Smooth muscle cell (in vitro differentiated cells): ENCODE data around the gene MGAM2. TPM values are rescaled to one million over a fixed set of nuclear protein-coding genes. Genes with fewer than 3 reads are reported as not detected.

Experiments used
- DNase-seq: peaks from one replicate; lab custom pipeline; 2025; ENCODE audit not compliant: unreplicated experiment; lab: John Stamatoyannopoulos, UW
- H2AFZ ChIP-seq: fragments of 200-600 bp; sonication (generic); 2 replicates; pipeline ENCODE4 v1.6.0; 2016; ENCODE audit warnings: antibody characterized with exemption, low read depth, mild to moderate bottlenecking
- H3F3A ChIP-seq: fragments of 200-600 bp; sonication (generic); 2 replicates; pipeline ENCODE4 v1.6.0; 2017; ENCODE audit warnings: antibody characterized with exemption, low read depth
- H3K27ac ChIP-seq: fragments of 200-600 bp; sonication (generic); 2 replicates; pipeline ENCODE4 v1.5.1; 2016; ENCODE audit warnings: low read depth, mild to moderate bottlenecking
- H3K27me3 ChIP-seq: fragments of 200-600 bp; sonication (generic); 2 replicates; pipeline ENCODE4 v1.6.1; 2016; ENCODE audit warnings: low read depth, mild to moderate bottlenecking
- H3K36me3 ChIP-seq: fragments of 200-600 bp; sonication (generic); 2 replicates; pipeline ENCODE4 v1.5.1; 2016; ENCODE audit warnings: low read depth
- H3K4me1 ChIP-seq: fragments of 200-600 bp; sonication (generic); 2 replicates; pipeline ENCODE4 v1.5.1; 2016; ENCODE audit warnings: low read depth
- H3K4me2 ChIP-seq: fragments of 200-600 bp; sonication (generic); 2 replicates; pipeline ENCODE4 v1.6.0; 2016; ENCODE audit warnings: mild to moderate bottlenecking
- H3K4me3 ChIP-seq: fragments of 200-600 bp; sonication (generic); 2 replicates; pipeline ENCODE4 v1.5.1; 2016; ENCODE audit warnings: mild to moderate bottlenecking
- H3K79me2 ChIP-seq: fragments of 200-600 bp; sonication (generic); 2 replicates; pipeline ENCODE4 v1.6.0; 2016; ENCODE audit warnings: low read depth, mild to moderate bottlenecking
- H3K9ac ChIP-seq: fragments of 200-600 bp; sonication (generic); 2 replicates; pipeline ENCODE4 v1.6.0; 2016; ENCODE audit warnings: low read depth
- H3K9me3 ChIP-seq: fragments of 200-600 bp; sonication (generic); replicated peaks from 2 replicates; pipeline ENCODE4 v1.5.1; 2016; ENCODE audit warnings: low read depth
- H4K20me1 ChIP-seq: fragments of 200-600 bp; sonication (generic); 2 replicates; pipeline ENCODE4 v1.6.0; 2016; ENCODE audit warnings: low read depth
- WGBS: methylation state at CpG from one replicate; pipeline ENCODE4 v1.1.7; 2016; ENCODE audit warnings: low lambda C conversion rate; 5-methylcytosine and 5-hydroxymethylcytosine counted together
- polyA plus RNA-seq: library from polyadenylated mRNA; unstranded; fragments of >200 nt; fragmentation: Nextera tagmentation; extraction: Ambion mirVana; gene quantifications from 2 replicates; pipeline ENCODE4 v1.2.1, GENCODE V29; 2016
- total RNA-seq: library from RNA; depleted of rRNA; stranded (reverse); fragments of >200 nt; gene quantifications from 2 replicates; pipeline ENCODE4 v1.2.3, GENCODE V29; 2014
- TF ChIP-seq, protein P1 (sequence below): fragments of 200-600 bp; sonication (generic); IDR thresholded peaks from 2 replicates; pipeline ENCODE4 v1.5.1; 2017; ENCODE audit warnings: borderline replicate concordance, mild to moderate bottlenecking, antibody characterized with exemption; ENCODE audit not compliant: insufficient read depth, poor library complexity, severe bottlenecking

The MGAM2 gene
- total and polyA plus RNA-seq, 2 experiments from 2014 or later: not detected

DNA sequence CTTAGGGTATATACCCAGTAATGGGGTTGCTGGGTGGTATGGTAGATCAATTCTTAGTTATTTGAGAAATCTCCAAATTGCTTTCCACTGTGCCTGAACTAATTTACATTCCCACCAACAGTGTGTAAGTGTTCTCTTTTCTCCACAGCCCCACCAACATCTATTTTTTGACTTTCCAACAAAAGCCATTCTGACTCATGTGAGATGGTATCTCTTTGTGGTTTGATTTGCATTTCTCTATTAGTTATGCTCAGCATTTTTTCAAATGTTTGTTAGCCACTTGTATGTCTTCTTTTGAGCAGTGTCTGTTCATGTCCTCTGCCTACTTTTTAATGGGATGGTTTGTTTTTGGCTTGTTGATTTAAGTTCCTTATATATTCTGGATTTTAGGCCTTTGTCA lies 66.4 kb downstream of the MGAM2 start:
- no peaks in the 10 kb centered on the region for H4K20me1 ChIP-seq
- H3K4me1 ChIP-seq: no peaks in the 10 kb centered on the region
- H3K9ac ChIP-seq: no peak overlapping the region
- no peak overlapping the region for H3K4me2 ChIP-seq
- H3K27ac ChIP-seq: no peak overlapping the region
- H2AFZ ChIP-seq: no peak overlapping the region
- no peaks in the 10 kb centered on the region for H3K36me3 ChIP-seq
- TF ChIP-seq, protein P1, sequence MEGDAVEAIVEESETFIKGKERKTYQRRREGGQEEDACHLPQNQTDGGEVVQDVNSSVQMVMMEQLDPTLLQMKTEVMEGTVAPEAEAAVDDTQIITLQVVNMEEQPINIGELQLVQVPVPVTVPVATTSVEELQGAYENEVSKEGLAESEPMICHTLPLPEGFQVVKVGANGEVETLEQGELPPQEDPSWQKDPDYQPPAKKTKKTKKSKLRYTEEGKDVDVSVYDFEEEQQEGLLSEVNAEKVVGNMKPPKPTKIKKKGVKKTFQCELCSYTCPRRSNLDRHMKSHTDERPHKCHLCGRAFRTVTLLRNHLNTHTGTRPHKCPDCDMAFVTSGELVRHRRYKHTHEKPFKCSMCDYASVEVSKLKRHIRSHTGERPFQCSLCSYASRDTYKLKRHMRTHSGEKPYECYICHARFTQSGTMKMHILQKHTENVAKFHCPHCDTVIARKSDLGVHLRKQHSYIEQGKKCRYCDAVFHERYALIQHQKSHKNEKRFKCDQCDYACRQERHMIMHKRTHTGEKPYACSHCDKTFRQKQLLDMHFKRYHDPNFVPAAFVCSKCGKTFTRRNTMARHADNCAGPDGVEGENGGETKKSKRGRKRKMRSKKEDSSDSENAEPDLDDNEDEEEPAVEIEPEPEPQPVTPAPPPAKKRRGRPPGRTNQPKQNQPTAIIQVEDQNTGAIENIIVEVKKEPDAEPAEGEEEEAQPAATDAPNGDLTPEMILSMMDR: no peak
- H3F3A ChIP-seq: no peaks in the 10 kb centered on the region
- no peak for DNase-seq
- H3K9me3 ChIP-seq: no peaks in the 10 kb centered on the region
- H3K79me2 ChIP-seq: no peaks in the 10 kb centered on the region
- H3K27me3 ChIP-seq: no peaks in the 10 kb centered on the region
- H3K4me3 ChIP-seq: no peak overlapping the region

DNA sequence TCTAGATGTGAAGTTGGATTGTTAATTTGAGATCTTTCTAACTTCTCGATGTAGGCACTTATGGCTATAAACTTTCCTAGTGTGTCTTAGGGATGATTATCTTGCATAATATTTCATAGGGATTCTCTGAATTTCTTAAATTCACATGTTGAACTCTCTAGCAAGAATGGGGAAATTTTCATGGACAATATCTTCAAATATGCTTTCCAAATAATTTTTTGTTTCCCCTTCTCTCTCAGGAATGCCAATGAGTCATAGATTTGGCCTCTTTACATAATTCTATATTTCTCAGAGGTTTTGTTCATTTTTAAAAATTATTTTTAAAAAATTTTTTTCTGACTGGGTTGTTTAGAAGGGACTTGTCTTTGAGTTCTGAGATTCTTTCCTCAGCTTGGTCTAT lies 68.9 kb downstream of the MGAM2 start:
- Histone ChIP-seq H3K9me3 (no peaks in the 10 kb centered on the region), H3K36me3 (no peaks in the 10 kb centered on the region), H4K20me1 (no peaks in the 10 kb centered on the region), H2AFZ (no peak overlapping the region), H3K9ac (no peak overlapping the region), H3K27ac (no peak overlapping the region), H3K4me1 (no peaks in the 10 kb centered on the region), H3K27me3 (no peaks in the 10 kb centered on the region), H3K4me2 (no peak overlapping the region), H3K4me3 (no peak overlapping the region), H3K79me2 (no peaks in the 10 kb centered on the region), H3F3A (no peaks in the 10 kb centered on the region)
- TF ChIP-seq, protein P1: no peak
- DNase-seq: no peak
- 88% methylated on average over 1 of the region's 1 CpG for WGBS

DNA sequence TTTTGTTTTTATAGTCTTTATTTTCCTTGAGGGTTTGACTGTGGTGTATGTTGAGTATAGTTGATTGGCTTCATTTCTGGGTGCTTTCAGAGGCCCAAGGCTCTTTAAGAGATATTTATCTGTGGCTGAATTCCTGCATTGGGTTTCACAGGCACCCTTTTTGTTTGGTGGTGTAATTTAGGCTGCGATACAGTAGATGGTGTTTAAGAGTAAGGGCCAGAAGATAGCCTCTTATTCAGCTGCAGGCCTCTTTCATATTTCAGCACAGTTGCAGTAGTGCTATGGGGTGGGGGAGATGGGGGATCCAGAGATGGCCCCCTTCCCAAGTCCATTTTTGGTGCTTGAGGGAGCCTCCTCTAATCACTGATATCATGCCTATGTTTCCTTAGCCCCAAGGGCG lies 69.7 kb downstream of the MGAM2 start:
- Histone ChIP-seq H3K4me1 (no peaks in the 10 kb centered on the region), H3K9ac (no peak overlapping the region), H3K9me3 (no peaks in the 10 kb centered on the region), H3K4me2 (no peak overlapping the region), H3F3A (no peaks in the 10 kb centered on the region), H3K27me3 (no peaks in the 10 kb centered on the region), H3K27ac (no peak overlapping the region), H4K20me1 (no peaks in the 10 kb centered on the region), H3K4me3 (no peak overlapping the region), H2AFZ (no peak overlapping the region), H3K36me3 (no peaks in the 10 kb centered on the region), H3K79me2 (no peaks in the 10 kb centered on the region)
- TF ChIP-seq, protein P1: no peak
- no peak for DNase-seq
- WGBS: 75% methylated on average over 2 of the region's 2 CpGs

DNA sequence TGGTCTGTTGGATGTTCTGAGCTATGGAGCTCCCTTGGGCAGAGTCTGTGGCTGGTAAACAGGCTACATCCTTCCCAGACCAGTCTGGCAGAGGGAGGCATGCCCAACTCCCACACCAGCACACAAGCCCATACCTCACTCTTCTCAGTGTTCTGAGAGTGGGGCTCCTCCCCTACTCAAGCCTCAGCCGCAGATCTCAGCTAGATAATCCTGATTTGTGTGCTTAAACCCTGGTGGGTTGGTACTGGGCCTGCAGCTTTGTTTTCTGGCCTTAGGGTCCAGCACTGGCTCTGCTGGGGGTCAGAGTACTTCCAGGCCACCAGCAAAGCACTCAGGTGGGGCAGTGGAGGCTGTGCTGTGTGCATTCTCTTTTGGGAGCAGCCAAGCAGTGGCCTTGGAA lies 70.4 kb downstream of the MGAM2 start:
- no peaks in the 10 kb centered on the region for H3K36me3 ChIP-seq
- H3K4me1 ChIP-seq: no peaks in the 10 kb centered on the region
- H3K4me2 ChIP-seq: no peak overlapping the region
- TF ChIP-seq, protein P1: no peak
- H3K79me2 ChIP-seq: no peaks in the 10 kb centered on the region
- WGBS: 60% methylated on average over 1 of the region's 1 CpG
- H4K20me1 ChIP-seq: no peaks in the 10 kb centered on the region
- no peak overlapping the region for H3K9ac ChIP-seq
- DNase-seq: no peak
- no peaks in the 10 kb centered on the region for H3K27me3 ChIP-seq
- no peaks in the 10 kb centered on the region for H3K9me3 ChIP-seq
- H3K4me3 ChIP-seq: no peak overlapping the region
- no peak overlapping the region for H3K27ac ChIP-seq
- no peaks in the 10 kb centered on the region for H3F3A ChIP-seq
- H2AFZ ChIP-seq: no peak overlapping the region
